ENCODE data around the gene DPP6.
"Not testable (repeated sequence)": the region's sequence is repeated elsewhere in the genome, so short reads cannot be mapped to it uniquely, and the experiment has no call there.

Gene DPP6

DNA sequence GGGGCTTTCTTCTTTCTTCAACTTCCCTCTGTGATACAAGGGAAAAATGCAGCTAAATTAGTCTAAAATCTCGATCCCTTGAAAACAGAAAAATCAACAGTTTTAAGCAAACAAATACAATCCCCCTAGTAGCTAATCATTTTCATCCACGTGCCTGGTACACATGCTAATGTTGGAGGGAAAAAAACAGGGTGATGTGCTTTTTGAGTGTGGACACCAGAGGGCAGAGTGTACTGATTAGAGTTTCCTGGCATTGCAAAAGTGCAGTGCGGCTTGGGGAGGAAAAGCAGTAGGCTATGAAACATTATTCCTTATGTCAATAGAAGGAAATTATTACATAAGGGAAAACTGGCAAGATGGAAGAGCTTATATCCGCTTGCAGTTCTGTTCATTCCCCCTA lies 19.6 kb downstream of the DPP6 start:
- TF ChIP-seq CTCF (IDR thresholded peaks at IDR 0.05), result peak; percentile 66
- not testable (repeated sequence) for H3K79me2 ChIP-seq; H3K9ac ChIP-seq; H3K27ac ChIP-seq; H3K4me1 ChIP-seq; H3K9me3 ChIP-seq (ENCODE audit: control insufficient read depth, low read length); H3K27me3 ChIP-seq (ENCODE audit: control insufficient read depth, insufficient read depth, low read length); H2AFZ ChIP-seq; H3K4me2 ChIP-seq (ENCODE audit: low read length); H3K36me3 ChIP-seq (ENCODE audit: control insufficient read depth, insufficient read depth, low read length); H3K4me3 ChIP-seq (ENCODE audit: low read depth, low read length)

DNA sequence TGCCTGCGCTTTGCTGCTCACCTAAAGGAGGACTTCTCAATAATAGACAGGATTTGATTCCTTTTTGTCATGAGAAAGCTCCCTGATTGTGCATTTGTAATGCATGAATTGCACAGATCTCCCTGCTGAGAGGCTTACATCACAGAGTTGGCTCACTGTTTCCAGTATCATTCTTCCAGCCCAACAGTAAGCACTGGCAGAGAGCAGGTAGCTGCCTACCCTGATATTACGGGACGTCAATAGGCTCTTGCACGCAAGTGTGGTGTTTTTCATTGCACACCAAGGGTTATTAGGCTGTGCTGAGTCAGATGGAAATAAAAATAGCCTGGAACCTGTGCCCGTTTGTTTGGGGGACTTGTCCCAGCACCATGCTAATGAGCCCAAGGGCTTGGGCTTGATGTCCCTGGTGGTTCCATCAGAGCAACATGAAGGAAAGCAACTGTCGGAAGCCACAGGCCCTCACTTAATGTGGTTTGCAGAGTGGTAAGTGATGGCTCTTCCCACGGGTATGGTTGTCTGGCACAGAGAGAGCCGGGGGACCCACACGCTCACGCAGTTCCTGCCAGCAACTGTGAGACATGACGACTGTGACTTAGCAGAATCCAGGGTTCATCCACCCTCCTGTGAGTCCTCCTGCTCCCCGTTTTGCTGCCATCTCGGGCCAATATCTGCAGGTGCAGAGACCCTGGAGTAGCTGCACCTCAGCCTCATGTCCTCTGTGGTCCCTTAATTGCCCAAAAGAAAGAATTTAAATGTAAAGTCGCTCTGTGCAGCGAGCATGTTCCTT lies 20.4 kb downstream of the DPP6 start:
- not testable (repeated sequence) for H3K9me3 ChIP-seq (ENCODE audit: control insufficient read depth, low read length); H2AFZ ChIP-seq; H3K27me3 ChIP-seq (ENCODE audit: control insufficient read depth, insufficient read depth, low read length); H3K4me2 ChIP-seq (ENCODE audit: low read length); H3K36me3 ChIP-seq (ENCODE audit: control insufficient read depth, insufficient read depth, low read length); H3K27ac ChIP-seq; H3K79me2 ChIP-seq; H3K9ac ChIP-seq; H3K4me3 ChIP-seq (ENCODE audit: low read depth, low read length); H3K4me1 ChIP-seq

- H3K27me3 ChIP-seq (ENCODE audit: control insufficient read depth, insufficient read depth, low read length); H3K36me3 ChIP-seq (ENCODE audit: control insufficient read depth, insufficient read depth, low read length); H3K9ac ChIP-seq; H2AFZ ChIP-seq; H3K4me1 ChIP-seq; H3K4me2 ChIP-seq (ENCODE audit: low read length); H3K27ac ChIP-seq; H3K4me3 ChIP-seq (ENCODE audit: low read depth, low read length); H3K9me3 ChIP-seq (ENCODE audit: control insufficient read depth, low read length); H3K79me2 ChIP-seq: not testable (repeated sequence)
Observed at GRCh38 chr7:154078523-154078922, 26.3 kb downstream of the DPP6 start.

- not testable (repeated sequence) for H3K27ac ChIP-seq; H3K9ac ChIP-seq; H2AFZ ChIP-seq; H3K4me1 ChIP-seq; H3K27me3 ChIP-seq (ENCODE audit: control insufficient read depth, insufficient read depth, low read length); H3K9me3 ChIP-seq (ENCODE audit: control insufficient read depth, low read length); H3K4me3 ChIP-seq (ENCODE audit: low read depth, low read length); H3K4me2 ChIP-seq (ENCODE audit: low read length); H3K79me2 ChIP-seq; H3K36me3 ChIP-seq (ENCODE audit: control insufficient read depth, insufficient read depth, low read length)
Observed at GRCh38 chr7:154080249-154080648, 28.1 kb downstream of the DPP6 start.

DNA sequence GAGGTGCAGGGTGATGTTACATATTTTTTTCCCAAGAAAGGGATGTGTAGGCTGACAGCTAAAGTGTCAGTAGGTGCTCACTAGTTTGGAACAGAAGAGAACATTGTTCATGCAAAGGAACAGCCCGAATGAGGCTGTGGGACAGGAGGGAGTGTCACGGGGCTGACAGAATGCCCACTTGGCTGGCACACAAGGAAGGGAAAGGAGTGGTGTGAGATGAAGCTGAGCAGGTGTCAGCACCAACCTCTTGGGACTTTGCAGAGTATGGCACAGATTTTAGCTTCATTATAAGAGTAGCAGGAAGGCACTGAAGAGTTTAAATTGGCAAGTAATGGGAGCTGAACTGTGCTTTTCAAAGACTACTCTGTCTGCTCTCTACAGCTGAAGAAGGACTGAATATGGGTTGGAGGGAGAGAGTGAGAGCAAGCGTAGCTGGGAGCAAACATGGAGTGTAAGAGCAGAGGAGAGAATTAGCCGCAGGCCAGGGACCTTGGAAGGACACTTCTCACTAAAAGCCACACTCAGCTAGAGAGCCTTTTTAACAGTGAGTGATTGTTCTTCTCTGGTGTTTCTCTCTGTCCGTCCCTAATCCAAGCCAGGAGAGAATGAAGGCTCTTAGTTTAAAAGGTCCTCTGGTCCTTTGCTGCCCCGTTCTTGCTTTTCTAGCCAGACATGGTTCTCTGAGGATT lies 35.0 kb downstream of the DPP6 start:
- H3K79me2 ChIP-seq; H3K4me2 ChIP-seq (ENCODE audit: low read length); H3K9me3 ChIP-seq (ENCODE audit: control insufficient read depth, low read length); H2AFZ ChIP-seq; H3K27me3 ChIP-seq (ENCODE audit: control insufficient read depth, insufficient read depth, low read length); H3K36me3 ChIP-seq (ENCODE audit: control insufficient read depth, insufficient read depth, low read length); H3K27ac ChIP-seq; H3K9ac ChIP-seq; H3K4me3 ChIP-seq (ENCODE audit: low read depth, low read length); H3K4me1 ChIP-seq: not testable (repeated sequence)

GRCh38 chr7:154092093-154092492 lies 39.9 kb downstream of the DPP6 start:
- H3K9ac ChIP-seq; H3K36me3 ChIP-seq (ENCODE audit: control insufficient read depth, insufficient read depth, low read length); H3K9me3 ChIP-seq (ENCODE audit: control insufficient read depth, low read length); H3K4me1 ChIP-seq; H3K79me2 ChIP-seq; H3K27ac ChIP-seq; H3K4me2 ChIP-seq (ENCODE audit: low read length); H3K4me3 ChIP-seq (ENCODE audit: low read depth, low read length); H3K27me3 ChIP-seq (ENCODE audit: control insufficient read depth, insufficient read depth, low read length); H2AFZ ChIP-seq: not testable (repeated sequence)

- H3K4me3 ChIP-seq (ENCODE audit: low read depth, low read length); H3K4me2 ChIP-seq (ENCODE audit: low read length); H3K9ac ChIP-seq; H3K4me1 ChIP-seq; H3K27me3 ChIP-seq (ENCODE audit: control insufficient read depth, insufficient read depth, low read length); H3K27ac ChIP-seq; H2AFZ ChIP-seq; H3K79me2 ChIP-seq; H3K36me3 ChIP-seq (ENCODE audit: control insufficient read depth, insufficient read depth, low read length); H3K9me3 ChIP-seq (ENCODE audit: control insufficient read depth, low read length): not testable (repeated sequence)
Observed at GRCh38 chr7:154095201-154095600, 43.0 kb downstream of the DPP6 start.

DNA sequence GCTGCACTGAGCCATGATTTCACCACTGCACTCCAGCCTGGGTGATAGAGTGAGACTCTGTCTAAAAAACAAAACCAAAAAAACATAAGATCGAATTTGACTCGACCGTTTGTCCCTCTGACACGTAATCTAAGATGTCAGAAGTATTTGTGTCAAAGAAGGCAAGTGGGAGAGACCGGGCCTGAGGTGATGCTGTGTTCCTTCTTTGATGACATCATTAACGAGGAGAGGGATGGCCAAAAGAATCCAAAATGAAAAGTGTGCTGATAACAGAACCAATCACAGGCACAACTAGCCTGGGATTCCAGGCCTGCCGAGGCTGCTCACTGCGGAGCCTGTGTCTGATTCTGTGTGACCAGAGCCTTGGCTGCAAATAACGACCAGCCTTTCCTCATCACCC lies 52.9 kb downstream of the DPP6 start:
- H3K27ac ChIP-seq; H3K79me2 ChIP-seq; H3K36me3 ChIP-seq (ENCODE audit: control insufficient read depth, insufficient read depth, low read length); H3K9ac ChIP-seq; H3K4me2 ChIP-seq (ENCODE audit: low read length); H3K4me3 ChIP-seq (ENCODE audit: low read depth, low read length); H3K9me3 ChIP-seq (ENCODE audit: control insufficient read depth, low read length); H2AFZ ChIP-seq; H3K4me1 ChIP-seq; H3K27me3 ChIP-seq (ENCODE audit: control insufficient read depth, insufficient read depth, low read length): not testable (repeated sequence)

DNA sequence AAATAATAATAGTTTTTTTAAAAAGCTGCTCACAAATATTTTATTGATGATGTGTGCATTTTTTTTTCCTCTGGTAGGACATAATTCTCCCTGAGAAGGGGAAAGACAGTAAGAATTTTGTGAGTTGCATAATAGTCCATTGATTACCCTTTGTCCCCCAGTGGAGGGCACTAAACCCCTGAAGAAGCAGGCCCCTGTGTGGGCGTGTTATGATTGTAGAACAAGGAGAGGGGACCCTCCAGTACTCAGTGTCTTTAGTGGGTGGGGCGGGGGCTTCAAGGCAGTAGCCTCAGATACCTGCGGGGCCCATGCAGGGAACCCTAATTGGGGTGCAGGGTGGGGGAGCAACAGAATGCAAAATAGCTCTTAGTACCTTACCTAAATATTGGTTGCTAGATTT lies 57.4 kb downstream of the DPP6 start:
- not testable (repeated sequence) for H3K4me1 ChIP-seq; H3K79me2 ChIP-seq; H3K9me3 ChIP-seq (ENCODE audit: control insufficient read depth, low read length); H3K27ac ChIP-seq; H2AFZ ChIP-seq; H3K27me3 ChIP-seq (ENCODE audit: control insufficient read depth, insufficient read depth, low read length); H3K4me2 ChIP-seq (ENCODE audit: low read length); H3K4me3 ChIP-seq (ENCODE audit: low read depth, low read length); H3K9ac ChIP-seq; H3K36me3 ChIP-seq (ENCODE audit: control insufficient read depth, insufficient read depth, low read length)

DNA sequence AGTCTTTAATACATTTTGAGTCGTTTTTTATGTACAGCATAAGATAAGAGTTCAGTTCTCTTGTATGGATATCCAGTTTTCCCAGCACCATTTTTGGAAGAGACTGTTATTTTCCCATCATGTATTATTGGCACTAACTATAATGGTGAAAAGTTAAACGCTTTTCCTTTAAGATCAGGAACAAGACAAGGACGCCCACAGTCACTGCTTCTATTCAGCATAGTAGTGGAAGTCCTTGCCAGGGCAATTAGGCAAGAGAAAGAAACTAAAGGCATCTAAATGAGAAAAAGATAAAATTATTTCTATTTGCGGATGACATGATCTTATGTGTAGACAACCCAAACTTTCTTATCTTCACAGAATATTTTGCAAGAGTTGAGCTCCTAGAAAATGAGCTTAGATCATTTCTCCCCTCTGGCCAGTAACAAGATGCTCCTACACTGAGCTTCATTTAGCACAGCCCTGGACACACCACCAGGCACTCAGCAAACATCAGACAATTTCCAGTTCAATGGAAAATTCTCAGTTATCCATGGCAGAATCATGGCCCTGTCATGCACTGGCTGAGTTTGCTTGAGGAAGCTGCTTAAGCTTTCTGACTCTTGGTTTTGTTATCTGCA lies 61.6 kb downstream of the DPP6 start:
- not testable (repeated sequence) for H3K4me2 ChIP-seq (ENCODE audit: low read length); H3K9me3 ChIP-seq (ENCODE audit: control insufficient read depth, low read length); H3K27ac ChIP-seq; H2AFZ ChIP-seq; H3K4me3 ChIP-seq (ENCODE audit: low read depth, low read length); H3K27me3 ChIP-seq (ENCODE audit: control insufficient read depth, insufficient read depth, low read length); H3K36me3 ChIP-seq (ENCODE audit: control insufficient read depth, insufficient read depth, low read length); H3K79me2 ChIP-seq; H3K9ac ChIP-seq; H3K4me1 ChIP-seq
